Effector CD8-positive, alpha-beta T cell (primary cell): Measurements from ENCODE around the gene CACTIN.
A peak's percentile ranks its signal among the peaks of the same experiment; 100 is the strongest.

Experiments
- DNase-seq: peaks from one replicate; lab custom pipeline; 2025; lab: John Stamatoyannopoulos, UW

The CACTIN gene

GRCh38 chr19:3610745-3611717 is 15.6 kb downstream of the CACTIN start:
- DNase-seq, result no peak

GRCh38 chr19:3609779-3610719 is 16.5 kb downstream of the CACTIN start:
- DNase-seq, result no peak

- DNase-seq, result no peak
These were observed 17.8 kb downstream of the CACTIN start for GRCh38 chr19:3608750-3609322.

GRCh38 chr19:3608079-3608641 is 18.4 kb downstream of the CACTIN start:
- DNase-seq, result no peak

- no peak for DNase-seq
These were observed 19.1 kb downstream of the CACTIN start for GRCh38 chr19:3607303-3608078.

- DNase-seq, result peak; percentile 71
These were observed 19.8 kb downstream of the CACTIN start, which contains the start of gene TBXA2R for GRCh38 chr19:3606690-3607289. Gene TBXA2R, minus strand, starts transcription at chr19:3606875. Its CDS starts 6,241 bp downstream, at chr19:3600634.

- DNase-seq, result peak; percentile 15
These were observed 20.4 kb downstream of the CACTIN start for GRCh38 chr19:3606174-3606689.

GRCh38 chr19:3605770-3606169 is 20.8 kb downstream of the CACTIN start:
- no peak for DNase-seq

GRCh38 chr19:3605361-3605760 is 21.2 kb downstream of the CACTIN start:
- DNase-seq, result no peak

GRCh38 chr19:3604987-3605343 is 21.6 kb downstream of the CACTIN start:
- DNase-seq, result peak; percentile 22

GRCh38 chr19:3604227-3604986 is 22.2 kb downstream of the CACTIN start:
- DNase-seq, result no peak

- no peak for DNase-seq
These were observed 23.3 kb downstream of the CACTIN start for GRCh38 chr19:3603121-3603811.

GRCh38 chr19:3601021-3601420 is 25.6 kb downstream of the CACTIN start:
- DNase-seq, result no peak

GRCh38 chr19:3599776-3600187 is 26.8 kb downstream of the CACTIN start:
- no peak for DNase-seq

GRCh38 chr19:3595521-3596061 is 31.0 kb downstream of the CACTIN start:
- no peak for DNase-seq

- no peak for DNase-seq
These were observed 33.4 kb downstream of the CACTIN start for GRCh38 chr19:3593156-3593555.

GRCh38 chr19:3591876-3592613 is 34.5 kb downstream of the CACTIN start:
- DNase-seq, result no peak
